Femur (tissue), 1 donor: ENCODE measurements around the gene CREG1.
"Not testable (repeated sequence)": the region's sequence is repeated elsewhere in the genome, so short reads cannot be mapped to it uniquely, and the experiment has no call there.

Experiments used
- DNase-seq: peaks from one replicate; pipeline ENCODE4 v3.0.0-alpha.2; 2017

CREG1 gene

GRCh38 chr1:167563579-167564246, 10.2 kb upstream of the CREG1 start:
- no peak for DNase-seq

GRCh38 chr1:167562702-167563101, 9.1 kb upstream of the CREG1 start:
- no peak for DNase-seq

GRCh38 chr1:167561753-167562152, 8.2 kb upstream of the CREG1 start:
- DNase-seq: no peak

GRCh38 chr1:167555971-167556714, 2.6 kb upstream of the CREG1 start:
- peak; percentile 69 for DNase-seq

- not testable (repeated sequence) for DNase-seq
Observed at GRCh38 chr1:167555072-167555471, 1.5 kb upstream of the CREG1 start.

- no peak for DNase-seq
Observed at GRCh38 chr1:167554028-167554779, 642 bp upstream of the CREG1 start.

GRCh38 chr1:167551362-167551761, 2.2 kb downstream of the CREG1 start:
- no peak for DNase-seq

GRCh38 chr1:167548059-167548932, 5.3 kb downstream of the CREG1 start:
- DNase-seq: no peak

GRCh38 chr1:167546935-167547334, 6.6 kb downstream of the CREG1 start:
- DNase-seq: no peak

GRCh38 chr1:167545349-167545748, 8.2 kb downstream of the CREG1 start:
- DNase-seq: no peak

GRCh38 chr1:167544447-167545093, 9.0 kb downstream of the CREG1 start:
- DNase-seq: no peak

- no peak for DNase-seq
Observed at GRCh38 chr1:167543199-167543990, 10.2 kb downstream of the CREG1 start.

- no peak for DNase-seq
Observed at GRCh38 chr1:167542109-167543032, 11.2 kb downstream of the CREG1 start.

- DNase-seq: no peak
Observed at GRCh38 chr1:167541610-167542009, 12.0 kb downstream of the CREG1 start.

- DNase-seq: no peak
Observed at GRCh38 chr1:167541003-167541402, 12.6 kb downstream of the CREG1 start.

- no peak for DNase-seq
Observed at GRCh38 chr1:167538657-167539056, 14.9 kb downstream of the CREG1 start.

- peak; percentile 76 for DNase-seq
Observed at GRCh38 chr1:167533851-167534300, 19.7 kb downstream of the CREG1 start.

- no peak for DNase-seq
Observed at GRCh38 chr1:167532964-167533824, 20.4 kb downstream of the CREG1 start.

- no peak for DNase-seq
Observed at GRCh38 chr1:167532375-167532774, 21.2 kb downstream of the CREG1 start.
